ENCODE data around the gene VAC14.

VAC14 gene

DNA sequence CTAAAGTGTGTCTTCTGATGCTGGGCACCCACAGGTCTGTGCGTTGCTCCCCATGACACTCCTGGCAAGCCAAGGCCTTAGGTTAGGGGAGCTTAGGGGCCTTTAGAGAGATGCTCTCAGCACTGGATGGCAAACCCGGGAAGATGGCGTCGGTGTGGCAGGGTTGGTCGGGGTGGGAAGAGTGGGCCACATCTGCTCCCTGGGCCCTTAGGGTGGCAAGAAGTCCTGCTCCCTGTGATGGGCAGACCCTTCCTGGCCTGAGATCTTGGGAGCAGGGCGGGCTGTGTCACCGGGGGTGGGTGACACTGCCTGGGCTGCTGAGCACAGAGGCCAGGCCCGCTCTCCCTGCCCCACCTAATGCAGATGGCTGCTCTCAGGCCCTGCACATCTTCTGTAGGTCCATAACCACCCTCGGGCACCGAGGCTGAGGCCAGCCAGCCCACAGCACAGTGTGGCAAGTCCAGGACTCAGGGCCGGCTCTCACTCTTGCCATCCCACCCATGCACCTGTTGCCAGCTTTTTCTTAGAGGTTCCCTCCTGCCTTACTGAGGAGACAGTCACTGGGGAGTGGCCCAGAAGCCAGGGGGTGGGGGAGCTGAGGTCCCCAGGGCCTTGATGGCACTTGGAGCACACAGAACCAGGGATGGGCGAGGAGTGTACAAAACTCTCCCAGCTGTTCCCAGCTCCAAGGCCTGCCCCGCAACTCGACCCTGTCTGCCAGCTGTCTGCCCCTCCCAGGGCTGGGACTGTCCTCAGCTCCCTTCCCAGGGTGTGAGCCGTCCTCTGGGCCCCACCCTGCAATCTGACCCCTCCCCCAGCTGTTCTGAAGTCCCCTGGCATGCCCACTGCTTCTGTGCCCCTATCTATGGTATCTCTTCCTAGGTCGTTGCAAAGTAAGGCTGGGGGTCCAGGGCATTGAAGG is 110.7 kb downstream of the VAC14 start:
- no peak overlapping the region for H3K27ac ChIP-seq
- no peak for DNase-seq (ENCODE audit: low read depth, low spot score)
- no peak overlapping the region for H3K9ac ChIP-seq (ENCODE audit: insufficient read length)
- TF ChIP-seq POLR2AphosphoS5 (IDR thresholded peaks at IDR 0.05; ENCODE audit: borderline replicate concordance, low read depth, low read length): no peak
- TF ChIP-seq FOXP2 (optimal IDR thresholded peaks at IDR 0.05; ENCODE audit: control extremely low read depth, extremely low read length, insufficient read depth): no peak
- TF ChIP-seq EZH2 (IDR thresholded peaks at IDR 0.05): no peak
- no peak overlapping the region for H3K4me3 ChIP-seq
- H3K36me3 ChIP-seq (ENCODE audit: insufficient read depth, low read length): no peaks in the 10 kb centered on the region
- H3K9me3 ChIP-seq (ENCODE audit: low read depth, low read length): no peaks in the 10 kb centered on the region

DNA sequence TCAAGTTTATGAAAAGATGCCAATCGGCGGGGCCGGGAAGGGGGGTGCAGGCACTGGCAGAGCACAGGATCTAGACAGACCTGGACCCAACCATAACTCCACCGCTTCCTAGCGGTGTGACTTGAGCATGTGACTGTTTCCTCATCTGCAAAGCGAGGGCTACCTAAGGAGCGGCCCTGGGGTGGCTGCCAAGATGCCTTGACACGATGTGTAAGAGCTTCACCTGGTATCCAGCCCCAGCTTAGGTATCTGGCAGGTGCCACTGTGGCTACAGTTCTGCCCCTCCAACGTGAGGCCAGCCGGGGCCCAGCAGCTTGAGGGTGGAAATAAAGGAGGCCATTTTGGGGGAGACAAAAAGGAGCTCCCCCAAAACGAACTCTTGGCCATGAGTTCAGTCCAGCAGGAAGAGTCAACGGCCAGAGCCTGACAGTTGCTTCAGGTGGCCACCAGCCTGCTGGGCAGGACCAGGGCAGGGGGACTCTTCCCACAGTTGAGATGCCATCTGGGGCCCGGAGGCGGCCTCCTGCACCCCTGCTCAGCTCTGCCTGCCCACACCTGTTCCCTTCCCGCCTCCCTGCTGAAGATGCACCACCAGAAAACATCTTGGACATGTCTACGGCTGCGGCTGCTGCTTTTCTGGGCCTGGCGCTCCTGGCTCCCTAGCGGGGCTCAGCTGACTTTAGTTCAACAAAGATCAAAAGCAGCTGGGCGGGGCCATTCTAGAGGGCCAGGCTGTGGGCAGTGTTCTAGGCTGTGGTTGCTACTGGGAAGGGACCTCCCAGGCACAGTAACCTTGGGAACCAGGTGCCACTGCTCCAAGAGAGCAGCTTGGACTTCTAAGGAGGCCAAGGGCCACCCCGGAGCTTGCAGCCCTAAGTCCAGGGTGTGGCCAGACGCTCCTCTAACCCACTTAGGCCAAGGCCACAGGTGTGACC is 111.7 kb downstream of the VAC14 start:
- H3K27ac ChIP-seq: no peak overlapping the region

DNA sequence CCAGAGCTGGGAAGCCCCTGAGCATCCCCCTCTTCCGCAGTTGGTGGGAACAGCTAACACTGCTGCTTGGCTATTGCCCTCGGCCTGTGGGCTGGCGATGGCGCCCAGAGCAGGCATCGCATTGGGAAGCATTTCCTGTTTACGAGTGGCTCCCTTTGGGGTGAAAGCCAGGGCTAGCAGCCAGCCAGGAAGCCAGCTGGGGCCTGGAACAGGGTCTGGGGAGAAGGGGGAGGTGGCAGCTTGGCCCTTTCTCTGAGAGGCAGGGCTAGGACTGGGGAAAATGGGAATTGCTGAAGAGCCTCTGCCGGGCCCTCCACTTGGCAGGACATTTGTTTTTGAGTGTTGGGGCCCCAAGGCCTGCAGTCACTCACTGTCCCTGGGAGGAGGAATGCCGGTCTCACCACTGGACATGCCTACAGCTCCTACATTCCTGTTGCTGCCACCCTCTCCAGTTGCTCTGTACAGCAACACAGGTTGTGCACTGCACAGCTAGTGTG is 112.7 kb downstream of the VAC14 start:
- Histone ChIP-seq H3K4me3 (no peak overlapping the region), H3K9ac (ENCODE audit: insufficient read length) (no peak overlapping the region)

More for the DNA sequence above, 111.7 kb downstream of the VAC14 start:
- Histone ChIP-seq H3K9ac (ENCODE audit: insufficient read length) (no peak overlapping the region), H3K4me3 (no peak overlapping the region), H3K9me3 (ENCODE audit: low read depth, low read length) (no peaks in the 10 kb centered on the region), H3K36me3 (ENCODE audit: insufficient read depth, low read length) (no peaks in the 10 kb centered on the region)
- DNase-seq (ENCODE audit: low read depth, low spot score): no peak
- TF ChIP-seq EZH2 (IDR thresholded peaks at IDR 0.05) (no peak), POLR2AphosphoS5 (IDR thresholded peaks at IDR 0.05; ENCODE audit: borderline replicate concordance, low read depth, low read length) (no peak), FOXP2 (optimal IDR thresholded peaks at IDR 0.05; ENCODE audit: control extremely low read depth, extremely low read length, insufficient read depth) (no peak)

DNA sequence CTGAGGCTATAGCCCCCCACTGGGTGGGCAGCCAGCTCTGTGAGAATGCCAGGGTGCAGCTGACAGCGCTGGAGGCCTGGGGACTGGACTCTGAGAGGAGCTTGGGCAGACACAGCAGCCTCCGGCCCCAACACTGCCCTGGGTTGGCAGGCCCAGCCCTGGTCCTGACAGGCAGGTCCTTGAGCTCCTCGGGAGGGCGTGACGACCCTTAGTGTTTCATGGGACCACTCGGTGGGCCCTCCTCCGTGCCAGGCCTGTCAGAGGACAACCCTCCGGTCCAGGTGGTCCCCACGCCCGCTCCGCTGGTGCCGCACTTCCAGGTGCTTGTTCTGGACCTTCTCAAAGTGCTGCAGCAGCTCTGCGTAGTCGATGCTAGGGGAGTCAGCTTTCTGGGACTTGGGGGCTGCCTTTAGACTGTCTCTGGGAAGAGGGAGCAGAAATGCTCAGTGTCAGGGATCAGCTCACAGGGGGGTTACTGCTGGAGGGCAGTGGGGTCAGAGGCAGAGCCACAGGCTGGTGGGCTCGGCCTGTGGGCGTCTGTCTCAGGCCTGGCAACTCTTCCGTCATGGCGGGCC is 113.2 kb downstream of the VAC14 start:
- no peak for TF ChIP-seq POLR2AphosphoS5 (IDR thresholded peaks at IDR 0.05; ENCODE audit: borderline replicate concordance, low read depth, low read length)
- no peak for TF ChIP-seq EZH2 (IDR thresholded peaks at IDR 0.05)
- TF ChIP-seq FOXP2 (optimal IDR thresholded peaks at IDR 0.05; ENCODE audit: control extremely low read depth, extremely low read length, insufficient read depth): no peak
- Histone ChIP-seq H3K36me3 (ENCODE audit: insufficient read depth, low read length) (no peaks in the 10 kb centered on the region), H3K27ac (no peak overlapping the region), H3K9ac (ENCODE audit: insufficient read length) (no peak overlapping the region), H3K4me3 (no peak overlapping the region), H3K9me3 (ENCODE audit: low read depth, low read length) (no peaks in the 10 kb centered on the region)
- no peak for DNase-seq (ENCODE audit: low read depth, low spot score)

More for the DNA sequence above, 112.7 kb downstream of the VAC14 start:
- Histone ChIP-seq H3K27ac (no peak overlapping the region), H3K9me3 (ENCODE audit: low read depth, low read length) (no peaks in the 10 kb centered on the region), H3K36me3 (ENCODE audit: insufficient read depth, low read length) (no peaks in the 10 kb centered on the region)
- no peak for DNase-seq (ENCODE audit: low read depth, low spot score)
- no peak for TF ChIP-seq POLR2AphosphoS5 (IDR thresholded peaks at IDR 0.05; ENCODE audit: borderline replicate concordance, low read depth, low read length)
- no peak for TF ChIP-seq EZH2 (IDR thresholded peaks at IDR 0.05)
- TF ChIP-seq FOXP2 (optimal IDR thresholded peaks at IDR 0.05; ENCODE audit: control extremely low read depth, extremely low read length, insufficient read depth): no peak

DNA sequence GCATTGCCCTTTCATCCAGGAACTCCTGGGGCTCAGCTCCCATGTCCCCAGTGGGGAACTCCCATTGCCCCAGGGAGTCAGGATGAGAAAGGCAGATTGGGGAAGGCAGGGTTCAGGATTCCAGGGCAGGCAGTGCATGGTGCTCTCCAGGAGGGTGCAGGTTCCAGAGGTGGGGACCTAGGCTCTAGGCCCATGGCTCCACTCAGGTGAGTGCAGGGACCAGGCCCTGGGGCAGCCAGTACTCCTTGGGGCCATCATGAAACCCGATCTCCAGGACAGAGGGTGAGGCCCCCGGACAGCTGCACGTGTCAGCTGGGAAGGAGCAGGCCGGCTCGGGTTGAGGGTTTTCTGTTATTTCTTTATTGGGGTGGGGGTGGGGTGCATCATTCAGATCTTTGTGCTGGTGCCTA is 113.9 kb downstream of the VAC14 start:
- H3K9ac ChIP-seq (ENCODE audit: insufficient read length): no peak overlapping the region
- no peak overlapping the region for H3K4me3 ChIP-seq
- no peak for DNase-seq (ENCODE audit: low read depth, low spot score)
- no peaks in the 10 kb centered on the region for H3K9me3 ChIP-seq (ENCODE audit: low read depth, low read length)
- H3K36me3 ChIP-seq (ENCODE audit: insufficient read depth, low read length): no peaks in the 10 kb centered on the region
- H3K27ac ChIP-seq: no peak overlapping the region
- TF ChIP-seq EZH2 (IDR thresholded peaks at IDR 0.05): no peak
- no peak for TF ChIP-seq POLR2AphosphoS5 (IDR thresholded peaks at IDR 0.05; ENCODE audit: borderline replicate concordance, low read depth, low read length)
- TF ChIP-seq FOXP2 (optimal IDR thresholded peaks at IDR 0.05; ENCODE audit: control extremely low read depth, extremely low read length, insufficient read depth): no peak

DNA sequence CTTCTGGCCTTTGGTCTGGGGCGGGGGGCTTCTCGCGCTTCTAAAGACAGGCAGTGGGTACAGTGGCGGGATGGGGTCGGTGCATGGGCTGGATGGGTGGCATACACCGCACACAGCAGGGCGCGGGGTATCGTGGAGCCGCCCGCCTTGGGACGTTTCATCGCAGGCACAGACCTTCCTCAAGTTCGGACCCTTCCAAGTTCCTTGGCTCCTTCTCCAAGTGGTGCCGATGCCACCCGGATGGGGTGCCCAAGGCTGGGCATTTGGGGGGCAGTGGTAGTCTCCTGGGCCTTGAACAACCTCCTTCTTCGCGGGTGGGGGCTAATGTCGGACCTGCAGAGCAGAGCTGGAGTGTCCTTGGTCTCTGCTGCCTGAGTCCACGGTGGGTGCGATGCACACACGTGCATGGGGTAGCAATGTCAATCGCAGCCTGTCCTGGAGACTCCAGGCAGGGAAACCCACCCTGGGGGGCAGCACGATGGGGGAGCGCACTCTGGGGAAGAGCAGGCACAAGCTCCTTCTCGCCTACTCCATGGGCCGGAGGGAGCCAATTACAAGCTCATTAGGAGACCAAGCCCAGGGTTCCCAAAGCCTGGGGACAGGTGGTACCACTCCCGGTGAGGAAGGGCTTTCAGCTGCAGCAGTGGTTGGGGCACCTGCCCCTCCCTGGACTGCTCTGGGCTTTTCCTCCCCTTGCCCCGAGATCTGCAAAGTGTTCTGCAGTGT is 114.4 kb downstream of the VAC14 start:
- no peaks in the 10 kb centered on the region for H3K36me3 ChIP-seq (ENCODE audit: insufficient read depth, low read length)
- TF ChIP-seq EZH2 (IDR thresholded peaks at IDR 0.05) (no peak), FOXP2 (optimal IDR thresholded peaks at IDR 0.05; ENCODE audit: control extremely low read depth, extremely low read length, insufficient read depth) (no peak), POLR2AphosphoS5 (IDR thresholded peaks at IDR 0.05; ENCODE audit: borderline replicate concordance, low read depth, low read length) (no peak)
- peak overlapping the region; percentile 59 for H3K4me3 ChIP-seq
- H3K9me3 ChIP-seq (ENCODE audit: low read depth, low read length): no peaks in the 10 kb centered on the region
- H3K9ac ChIP-seq (ENCODE audit: insufficient read length): peak overlapping the region; percentile 49
- H3K27ac ChIP-seq: 0 out of 2 replicates have a peak overlapping the region, but pooled peaks have one; percentile 42
- DNase-seq (ENCODE audit: low read depth, low spot score): no peak

DNA sequence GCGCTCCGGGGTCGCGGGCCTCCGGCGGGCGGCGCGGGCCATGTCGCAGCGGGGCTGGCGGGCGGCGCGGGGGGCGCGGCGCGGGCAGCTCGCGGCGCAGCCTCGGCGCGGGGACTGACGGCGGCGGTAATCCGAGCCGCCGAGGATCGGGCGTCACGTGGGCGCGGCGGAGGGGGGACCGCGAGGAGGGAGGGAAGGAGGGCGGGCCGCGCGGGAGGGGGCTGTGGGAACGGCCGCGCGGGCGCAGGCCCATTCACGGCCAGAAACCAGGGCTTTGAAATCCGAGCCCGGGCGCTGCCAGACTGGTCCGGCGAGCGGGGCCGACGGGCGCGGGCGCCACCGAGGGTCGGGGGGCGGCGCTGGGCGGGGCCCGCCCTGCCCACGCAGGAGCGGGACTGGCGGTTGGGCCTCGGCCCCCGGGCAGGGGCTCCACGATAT is 115.0 kb downstream of the VAC14 start, which contains the start of gene MTSS2:
MTSS2 (minus strand) TSS at position 116 of the 438 bp plus-strand sequence. CDS start 262 bp downstream, outside the sequence.
- Histone ChIP-seq H3K27ac (0 out of 2 replicates have a peak within 1 kb of the TSS, but pooled peaks have one; percentile 42), H3K36me3 (ENCODE audit: insufficient read depth, low read length) (no peaks in the 10 kb centered on the region), H3K4me3 (peak within 1 kb of the TSS; percentile 79), H3K9ac (ENCODE audit: insufficient read length) (peak within 1 kb of the TSS; percentile 68), H3K9me3 (ENCODE audit: low read depth, low read length) (no peaks in the 10 kb centered on the region)
- DNase-seq (ENCODE audit: low read depth, low spot score): no peak
- TF ChIP-seq FOXP2 (optimal IDR thresholded peaks at IDR 0.05; ENCODE audit: control extremely low read depth, extremely low read length, insufficient read depth) (no peak), EZH2 (IDR thresholded peaks at IDR 0.05) (no peak), POLR2AphosphoS5 (IDR thresholded peaks at IDR 0.05; ENCODE audit: borderline replicate concordance, low read depth, low read length) (0 out of 2 replicates have a peak, but pooled peaks have one; percentile 15)
